ENCODE data around the gene SLC2A9.
A peak's percentile ranks its signal among the peaks of the same experiment; 100 is the strongest.

SLC2A9 gene

GRCh38 chr4:10023806-10024205 lies 2.5 kb upstream of the SLC2A9 start:
- no peak overlapping the region for H3K4me3 ChIP-seq (ENCODE audit: low read length)
- no peak for DNase-seq (ENCODE audit: low read depth, low spot score)

GRCh38 chr4:10023050-10023419 lies 1.7 kb upstream of the SLC2A9 start:
- no peak for DNase-seq (ENCODE audit: low read depth, low spot score)
- H3K4me3 ChIP-seq (ENCODE audit: low read length) = no peak overlapping the region

- H3K4me3 ChIP-seq (ENCODE audit: low read length) = no peak overlapping the region
- no peak for DNase-seq (ENCODE audit: low read depth, low spot score)
These were observed 1.2 kb upstream of the SLC2A9 start for GRCh38 chr4:10022346-10023049.

- no peak overlapping the region for H3K4me3 ChIP-seq (ENCODE audit: low read length)
- DNase-seq (ENCODE audit: low read depth, low spot score) = no peak
These were observed 341 bp upstream of the SLC2A9 start for GRCh38 chr4:10021653-10022023.

GRCh38 chr4:10020106-10020505 lies 1.2 kb downstream of the SLC2A9 start:
- H3K4me3 ChIP-seq (ENCODE audit: low read length) = no peak overlapping the region
- DNase-seq (ENCODE audit: low read depth, low spot score) = no peak

GRCh38 chr4:10019521-10020051 lies 1.7 kb downstream of the SLC2A9 start:
- peak overlapping the region; percentile 70 for H3K4me3 ChIP-seq (ENCODE audit: low read length)
- no peak for DNase-seq (ENCODE audit: low read depth, low spot score)

GRCh38 chr4:10018818-10019461 lies 2.4 kb downstream of the SLC2A9 start:
- H3K4me3 ChIP-seq (ENCODE audit: low read length) = peak overlapping the region; percentile 70
- DNase-seq (ENCODE audit: low read depth, low spot score) = peak; percentile 93

DNA sequence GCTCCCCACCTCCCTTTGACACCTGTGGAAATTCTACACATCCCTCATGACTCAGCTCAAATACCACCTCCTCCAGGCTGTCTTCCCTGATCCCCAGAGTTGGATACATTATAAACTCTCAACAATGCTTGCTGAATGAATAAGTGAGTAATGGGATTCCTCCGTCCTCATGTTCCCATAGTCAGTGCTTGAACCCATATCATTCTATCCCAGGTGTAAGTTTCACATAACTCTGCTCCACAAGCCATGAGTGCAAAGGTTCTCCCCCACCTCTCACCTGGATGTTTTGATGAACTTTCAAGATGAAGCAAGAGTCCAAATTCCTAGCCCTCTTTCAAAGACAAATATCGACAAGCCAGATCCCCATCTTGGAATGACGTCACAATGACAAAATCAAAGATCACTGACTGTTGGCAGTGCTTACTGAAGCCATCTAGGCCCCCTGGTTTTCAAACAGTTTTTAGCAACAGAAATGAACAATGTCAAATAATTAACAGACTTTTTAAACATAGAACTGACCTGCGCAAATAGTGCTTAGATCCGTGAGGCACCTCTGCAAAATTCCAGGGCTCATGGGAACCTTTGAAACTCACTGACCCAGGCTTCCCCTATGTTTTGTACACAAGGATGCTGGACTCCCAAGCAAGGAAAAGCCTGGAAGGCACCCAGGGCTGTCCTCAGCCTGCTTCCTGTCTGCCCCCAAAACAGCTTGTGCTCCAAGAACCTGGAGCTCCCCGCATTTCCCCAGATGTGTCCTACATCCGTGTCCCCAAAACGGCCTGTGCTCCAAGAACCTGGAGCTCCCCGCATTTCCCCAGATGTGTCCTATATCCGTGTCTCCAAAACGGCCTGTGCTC lies 4.0 kb downstream of the SLC2A9 start:
- no peak for DNase-seq (ENCODE audit: low read depth, low spot score)
- H3K4me3 ChIP-seq (ENCODE audit: low read length) = no peak overlapping the region

DNA sequence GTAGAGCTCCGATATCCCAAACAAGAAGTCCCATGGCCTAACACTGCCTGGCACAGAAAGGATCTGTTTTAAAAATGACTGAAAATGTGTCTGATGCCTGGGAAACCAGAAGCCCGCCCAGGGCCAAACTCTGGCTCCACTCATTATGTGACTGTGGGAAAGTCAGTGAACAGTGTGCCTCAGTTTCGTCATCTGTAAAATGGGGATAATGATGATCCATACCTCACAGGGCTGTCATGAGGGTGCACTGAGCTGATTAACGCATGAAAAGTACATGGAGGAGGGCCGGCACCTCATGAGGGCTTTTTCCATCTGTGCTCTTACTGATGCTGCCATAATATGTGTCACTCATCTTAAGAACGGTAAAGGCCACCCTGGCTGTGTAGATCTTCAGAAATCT lies 5.1 kb downstream of the SLC2A9 start:
- H3K4me3 ChIP-seq (ENCODE audit: low read length) = no peak overlapping the region
- no peak for DNase-seq (ENCODE audit: low read depth, low spot score)

DNA sequence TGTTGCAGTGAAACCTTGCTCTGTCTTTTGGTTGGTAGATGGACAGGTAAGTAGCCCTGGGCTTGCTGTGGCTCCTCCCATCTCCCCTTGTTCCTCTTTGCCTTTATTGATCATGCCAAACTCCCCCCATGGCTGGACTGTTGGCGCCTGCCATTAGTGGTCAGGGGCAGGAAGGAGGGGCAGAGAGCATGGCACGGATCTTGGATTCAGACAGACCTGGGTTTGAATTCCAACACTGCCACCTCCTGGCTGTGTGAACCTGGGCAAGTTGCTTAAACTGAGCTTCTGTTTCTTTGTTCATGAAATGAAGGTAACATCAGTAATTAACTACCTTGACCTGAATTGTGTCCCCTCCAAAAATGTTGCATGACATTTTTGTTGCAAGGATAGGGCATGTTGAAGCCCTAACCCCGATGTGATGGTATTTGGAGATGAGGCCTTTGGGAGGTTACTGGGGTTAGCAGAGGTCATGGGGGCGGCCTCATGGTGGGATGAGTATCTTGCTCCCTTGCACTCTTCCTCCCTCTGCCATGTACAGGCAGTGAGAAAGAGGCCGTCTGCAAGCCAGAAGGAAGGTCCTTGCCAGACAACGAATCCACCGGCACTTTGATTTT lies 6.0 kb downstream of the SLC2A9 start:
- DNase-seq (ENCODE audit: low read depth, low spot score) = peak; percentile 69
- no peak overlapping the region for H3K4me3 ChIP-seq (ENCODE audit: low read length)

GRCh38 chr4:10013722-10014121 lies 7.6 kb downstream of the SLC2A9 start:
- H3K4me3 ChIP-seq (ENCODE audit: low read length) = no peak overlapping the region
- peak; percentile 55 for DNase-seq (ENCODE audit: low read depth, low spot score)

DNA sequence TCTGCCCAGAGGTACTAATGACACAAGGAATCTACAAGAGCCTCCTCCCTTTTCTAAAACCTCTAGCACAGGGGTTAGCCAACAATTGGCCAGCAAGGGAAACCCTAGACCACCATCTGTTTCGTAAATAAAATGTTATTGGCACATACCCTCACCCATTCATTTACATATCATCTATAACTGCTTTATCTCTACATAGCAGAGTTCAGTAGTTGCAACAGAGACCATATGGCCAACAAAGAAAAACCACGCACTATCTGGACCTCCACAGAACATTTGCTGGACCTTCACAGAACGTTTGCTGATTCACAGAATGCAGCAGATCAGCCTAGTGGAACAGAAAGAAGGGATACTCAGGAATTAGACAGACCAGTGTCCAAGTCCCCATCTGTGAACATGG lies 9.4 kb downstream of the SLC2A9 start:
- DNase-seq (ENCODE audit: low read depth, low spot score) = no peak
- no peak overlapping the region for H3K4me3 ChIP-seq (ENCODE audit: low read length)

GRCh38 chr4:10011277-10011676 lies 10.0 kb downstream of the SLC2A9 start:
- H3K4me3 ChIP-seq (ENCODE audit: low read length) = no peak overlapping the region
- DNase-seq (ENCODE audit: low read depth, low spot score) = no peak

DNA sequence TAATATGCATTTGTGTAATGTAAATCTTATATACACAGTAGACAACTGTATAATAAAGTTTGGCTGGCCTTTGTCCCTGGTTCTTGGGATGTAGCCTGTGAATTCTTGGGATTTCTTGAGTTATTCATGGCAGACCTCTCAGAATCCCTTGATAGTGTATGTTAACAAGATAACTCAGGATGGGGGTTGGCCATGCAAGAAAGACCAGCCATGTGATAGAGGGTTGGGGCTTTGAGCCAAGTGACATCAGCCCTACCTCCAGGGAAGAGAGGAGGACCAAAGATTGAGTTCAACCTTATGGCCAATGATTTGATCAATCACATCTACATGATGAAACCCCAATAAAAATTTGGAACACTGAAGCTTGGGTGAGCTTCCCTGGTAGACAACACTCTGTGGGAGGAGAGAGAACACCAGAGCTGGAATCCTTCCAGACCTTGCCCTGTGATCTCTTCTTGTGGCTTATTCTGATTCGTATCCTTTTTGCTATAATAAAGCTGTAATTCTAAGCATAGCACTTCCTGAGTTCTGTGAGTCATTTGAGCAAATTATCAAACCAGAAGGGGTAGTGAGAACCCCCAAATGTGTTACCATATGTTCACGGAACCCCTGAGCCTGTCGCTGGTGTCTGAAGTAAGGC lies 11.3 kb downstream of the SLC2A9 start:
- DNase-seq (ENCODE audit: low read depth, low spot score) = peak; percentile 32
- no peak overlapping the region for H3K4me3 ChIP-seq (ENCODE audit: low read length)

- no peak overlapping the region for H3K4me3 ChIP-seq (ENCODE audit: low read length)
- DNase-seq (ENCODE audit: low read depth, low spot score) = peak; percentile 46
These were observed 12.7 kb downstream of the SLC2A9 start for GRCh38 chr4:10008609-10009005.

GRCh38 chr4:10007793-10008608 lies 13.3 kb downstream of the SLC2A9 start:
- H3K4me3 ChIP-seq (ENCODE audit: low read length) = no peak overlapping the region
- no peak for DNase-seq (ENCODE audit: low read depth, low spot score)

DNA sequence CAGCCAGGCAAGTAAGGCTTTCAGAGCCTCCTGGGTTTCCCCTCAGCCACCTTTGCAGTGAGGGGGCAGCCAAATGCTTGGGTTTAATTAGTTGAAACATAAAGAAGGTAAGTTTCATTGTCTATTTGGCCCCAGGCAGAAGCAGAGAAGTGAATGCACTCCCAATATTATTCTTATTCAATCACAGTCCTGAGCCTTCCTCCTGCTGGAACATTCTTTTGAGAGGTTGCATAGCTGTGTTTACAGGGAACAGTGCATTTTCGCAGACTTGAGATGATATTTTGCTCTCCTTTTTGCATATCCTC lies 13.9 kb downstream of the SLC2A9 start:
- no peak for DNase-seq (ENCODE audit: low read depth, low spot score)
- H3K4me3 ChIP-seq (ENCODE audit: low read length) = no peak overlapping the region

GRCh38 chr4:10006601-10007435 lies 14.5 kb downstream of the SLC2A9 start:
- H3K4me3 ChIP-seq (ENCODE audit: low read length) = no peak overlapping the region
- DNase-seq (ENCODE audit: low read depth, low spot score) = no peak
